Glomerular visceral epithelial cell (primary cell): ENCODE results near the gene ZSWIM6.

Source experiments
- DNase-seq: peaks from one replicate; pipeline ENCODE4 v3.0.0-alpha.2; 2016; ENCODE audit errors: extremely low spot score

ZSWIM6 gene

GRCh38 chr5:61590473-61590872 is 258.4 kb downstream of the ZSWIM6 start:
- DNase-seq: no peak

- DNase-seq: no peak
These were observed 259.8 kb downstream of the ZSWIM6 start for GRCh38 chr5:61591859-61592258.

GRCh38 chr5:61595426-61595825 is 263.4 kb downstream of the ZSWIM6 start:
- no peak for DNase-seq
